SU-DHL-6 (cell line): ENCODE data around the gene UBE3B.

ENCODE experiments used
- EZH2phosphoT487 ChIP-seq: fragments of 200-600 bp; sonication (generic), shearing (Covaris generic); conservative IDR thresholded peaks from 2 replicates; pipeline ENCODE4 v1.6.1; 2018; ENCODE audit warnings: mild to moderate bottlenecking, antibody characterized with exemption, low read length, moderate library complexity, mixed read lengths
- TF ChIP-seq, protein P1 (sequence below): fragments of 200-600 bp; sonication (generic); IDR thresholded peaks from one replicate; pipeline ENCODE4 v1.5.1; 2017; ENCODE audit warnings: antibody characterized with exemption, mild to moderate bottlenecking, low read length, moderate library complexity; ENCODE audit not compliant: insufficient read depth, poor library complexity, severe bottlenecking

DNA sequence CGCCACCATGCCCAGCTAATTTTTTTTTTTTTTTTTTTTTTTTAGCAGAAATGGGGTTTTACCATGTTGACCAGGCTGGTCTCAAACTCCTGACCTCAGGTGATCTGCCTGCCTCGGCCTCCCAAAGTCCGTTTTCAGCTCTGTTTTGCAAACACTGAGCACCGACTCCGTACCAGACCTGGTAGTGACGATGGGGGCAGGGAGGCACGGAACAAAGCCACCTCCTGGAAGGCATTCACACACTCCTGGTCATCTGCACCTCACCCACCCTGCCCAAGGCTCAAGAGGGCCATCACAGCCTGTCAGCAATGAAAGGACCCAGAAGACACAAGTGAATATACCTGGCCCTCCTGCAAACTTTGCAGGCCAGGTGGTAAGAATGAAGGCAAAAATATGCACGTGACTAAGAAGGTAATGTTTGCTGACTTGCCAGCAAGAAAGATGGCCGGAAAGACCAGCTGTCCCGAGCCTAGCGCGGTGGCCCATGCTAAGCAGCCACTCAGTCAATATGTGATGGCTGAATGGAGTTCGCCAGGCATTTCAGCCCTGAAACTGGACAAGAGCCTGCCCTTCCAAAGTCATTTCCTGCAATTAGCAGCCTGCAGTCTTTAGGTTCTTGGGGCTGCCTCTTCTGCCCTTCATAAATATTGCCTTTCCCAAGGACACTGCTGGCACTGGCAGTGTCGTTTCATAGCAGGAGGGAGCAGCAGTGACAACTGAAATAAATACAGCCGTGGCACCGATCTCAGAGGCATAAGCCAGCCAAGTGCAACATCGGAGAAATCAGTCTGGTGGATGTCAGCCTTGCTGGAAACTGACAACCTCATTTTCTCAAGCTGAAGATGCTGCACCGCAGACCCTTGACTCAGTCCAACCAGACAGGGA is 78.2 kb downstream of the UBE3B start:
- TF ChIP-seq, protein P1, sequence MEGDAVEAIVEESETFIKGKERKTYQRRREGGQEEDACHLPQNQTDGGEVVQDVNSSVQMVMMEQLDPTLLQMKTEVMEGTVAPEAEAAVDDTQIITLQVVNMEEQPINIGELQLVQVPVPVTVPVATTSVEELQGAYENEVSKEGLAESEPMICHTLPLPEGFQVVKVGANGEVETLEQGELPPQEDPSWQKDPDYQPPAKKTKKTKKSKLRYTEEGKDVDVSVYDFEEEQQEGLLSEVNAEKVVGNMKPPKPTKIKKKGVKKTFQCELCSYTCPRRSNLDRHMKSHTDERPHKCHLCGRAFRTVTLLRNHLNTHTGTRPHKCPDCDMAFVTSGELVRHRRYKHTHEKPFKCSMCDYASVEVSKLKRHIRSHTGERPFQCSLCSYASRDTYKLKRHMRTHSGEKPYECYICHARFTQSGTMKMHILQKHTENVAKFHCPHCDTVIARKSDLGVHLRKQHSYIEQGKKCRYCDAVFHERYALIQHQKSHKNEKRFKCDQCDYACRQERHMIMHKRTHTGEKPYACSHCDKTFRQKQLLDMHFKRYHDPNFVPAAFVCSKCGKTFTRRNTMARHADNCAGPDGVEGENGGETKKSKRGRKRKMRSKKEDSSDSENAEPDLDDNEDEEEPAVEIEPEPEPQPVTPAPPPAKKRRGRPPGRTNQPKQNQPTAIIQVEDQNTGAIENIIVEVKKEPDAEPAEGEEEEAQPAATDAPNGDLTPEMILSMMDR, result no peak
- no peak for TF ChIP-seq EZH2phosphoT487
